Measurements from ENCODE around the gene KLF3.

Gene KLF3

GRCh38 chr4:38641811-38642210 is 22.2 kb upstream of the KLF3 start:
- no peaks in the 10 kb centered on the region for H3K9me3 ChIP-seq
- TF ChIP-seq, protein P1, sequence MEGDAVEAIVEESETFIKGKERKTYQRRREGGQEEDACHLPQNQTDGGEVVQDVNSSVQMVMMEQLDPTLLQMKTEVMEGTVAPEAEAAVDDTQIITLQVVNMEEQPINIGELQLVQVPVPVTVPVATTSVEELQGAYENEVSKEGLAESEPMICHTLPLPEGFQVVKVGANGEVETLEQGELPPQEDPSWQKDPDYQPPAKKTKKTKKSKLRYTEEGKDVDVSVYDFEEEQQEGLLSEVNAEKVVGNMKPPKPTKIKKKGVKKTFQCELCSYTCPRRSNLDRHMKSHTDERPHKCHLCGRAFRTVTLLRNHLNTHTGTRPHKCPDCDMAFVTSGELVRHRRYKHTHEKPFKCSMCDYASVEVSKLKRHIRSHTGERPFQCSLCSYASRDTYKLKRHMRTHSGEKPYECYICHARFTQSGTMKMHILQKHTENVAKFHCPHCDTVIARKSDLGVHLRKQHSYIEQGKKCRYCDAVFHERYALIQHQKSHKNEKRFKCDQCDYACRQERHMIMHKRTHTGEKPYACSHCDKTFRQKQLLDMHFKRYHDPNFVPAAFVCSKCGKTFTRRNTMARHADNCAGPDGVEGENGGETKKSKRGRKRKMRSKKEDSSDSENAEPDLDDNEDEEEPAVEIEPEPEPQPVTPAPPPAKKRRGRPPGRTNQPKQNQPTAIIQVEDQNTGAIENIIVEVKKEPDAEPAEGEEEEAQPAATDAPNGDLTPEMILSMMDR (IDR thresholded peaks at IDR 0.05), result no peak
- no peak overlapping the region for H3K27ac ChIP-seq
- intact Hi-C loops (cut with DNase I; ENCODE audit: low total_unique reads), result no loop called here
- no peaks in the 10 kb centered on the region for H3K27me3 ChIP-seq
- no peak overlapping the region for H3K4me3 ChIP-seq
- H3K4me1 ChIP-seq, result peaks cover 0 to 15% (median 0%) of the 10 kb centered on the region in 4 donors
- DNase-seq, result no peak
- no peaks in the 10 kb centered on the region for H3K36me3 ChIP-seq

DNA sequence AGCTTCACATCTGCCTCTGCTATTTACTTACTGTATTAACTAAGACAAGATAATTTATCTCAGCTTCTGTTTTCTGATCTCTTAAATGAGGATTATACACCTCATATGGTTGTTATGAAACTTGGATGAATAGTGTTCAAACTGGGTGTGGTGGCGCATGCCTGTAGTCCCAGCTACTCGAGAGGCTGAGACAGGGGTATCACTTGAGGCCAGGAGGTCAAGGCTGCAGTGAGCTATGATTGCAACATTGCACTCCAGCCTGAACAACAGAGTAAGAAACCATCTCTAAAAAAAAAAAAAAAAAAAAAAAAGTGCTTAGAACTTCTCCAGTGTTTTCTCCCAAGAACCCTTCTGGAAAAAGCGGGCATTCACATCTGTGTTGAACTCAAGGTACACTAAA is 19.8 kb upstream of the KLF3 start:
- no peak for DNase-seq
- no peaks in the 10 kb centered on the region for H3K9me3 ChIP-seq
- TF ChIP-seq, protein P1 (IDR thresholded peaks at IDR 0.05), result no peak
- H3K4me1 ChIP-seq, result no peaks in the 10 kb centered on the region
- H3K27ac ChIP-seq, result no peak overlapping the region
- no peaks in the 10 kb centered on the region for H3K36me3 ChIP-seq
- H3K27me3 ChIP-seq, result no peaks in the 10 kb centered on the region
- intact Hi-C loops (cut with DNase I; ENCODE audit: low total_unique reads), result no loop called here
- no peak overlapping the region for H3K4me3 ChIP-seq

DNA sequence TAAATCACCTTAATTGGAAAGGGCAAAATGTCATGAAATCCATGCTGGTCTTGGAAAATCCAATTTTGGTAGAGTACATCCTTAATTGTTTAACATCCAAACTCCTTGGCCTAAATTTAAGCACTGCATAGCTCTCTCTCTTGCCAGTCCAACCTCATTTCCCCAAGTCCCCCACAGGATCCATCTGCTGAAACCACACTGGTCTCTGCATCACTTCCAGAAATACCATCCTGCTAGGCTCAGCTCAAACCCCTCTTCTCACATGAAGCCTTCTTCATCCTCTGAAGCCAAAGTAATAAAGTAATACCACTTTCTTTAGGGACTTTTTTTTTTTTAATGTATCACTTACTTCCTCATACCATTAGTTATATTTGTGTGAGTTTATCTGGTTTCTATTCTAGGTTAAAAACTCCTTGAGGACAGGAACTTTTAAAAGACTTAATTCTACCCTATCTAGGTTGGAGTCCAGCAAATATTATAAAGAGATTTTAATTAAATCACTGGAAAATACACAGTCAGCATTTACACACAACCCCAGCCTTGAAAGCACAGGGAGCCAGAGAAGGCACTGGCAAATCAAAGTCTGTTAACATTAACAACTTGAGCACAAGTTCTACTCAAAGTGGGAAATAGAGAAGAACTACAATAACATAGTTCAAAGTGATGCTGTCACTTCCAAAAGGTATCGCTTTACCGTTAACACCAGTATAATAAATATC is 16.7 kb upstream of the KLF3 start:
- H3K36me3 ChIP-seq, result no peaks in the 10 kb centered on the region
- H3K9me3 ChIP-seq, result no peaks in the 10 kb centered on the region
- H3K27ac ChIP-seq, result no peak overlapping the region
- intact Hi-C loops (cut with DNase I; ENCODE audit: low total_unique reads), result no loop called here
- H3K27me3 ChIP-seq, result no peaks in the 10 kb centered on the region
- no peaks in the 10 kb centered on the region for H3K4me1 ChIP-seq
- TF ChIP-seq, protein P1 (IDR thresholded peaks at IDR 0.05), result no peak
- no peak for DNase-seq
- H3K4me3 ChIP-seq, result no peak overlapping the region

- Histone ChIP-seq H3K4me3 (no peak overlapping the region), H3K27me3 (no peaks in the 10 kb centered on the region), H3K27ac (no peak overlapping the region), H3K36me3 (no peaks in the 10 kb centered on the region), H3K4me1 (no peaks in the 10 kb centered on the region), H3K9me3 (no peaks in the 10 kb centered on the region)
- DNase-seq, result no peak
- TF ChIP-seq, protein P1 (IDR thresholded peaks at IDR 0.05), result no peak
- intact Hi-C loops (cut with DNase I; ENCODE audit: low total_unique reads), result no loop called here
These were observed 13.9 kb upstream of the KLF3 start for GRCh38 chr4:38650133-38650532.

- no peak overlapping the region for H3K4me3 ChIP-seq
- no peaks in the 10 kb centered on the region for H3K4me1 ChIP-seq
- H3K27me3 ChIP-seq, result no peaks in the 10 kb centered on the region
- TF ChIP-seq, protein P1 (IDR thresholded peaks at IDR 0.05), result no peak
- H3K9me3 ChIP-seq, result no peaks in the 10 kb centered on the region
- H3K27ac ChIP-seq, result no peak overlapping the region
- intact Hi-C loops (cut with DNase I; ENCODE audit: low total_unique reads), result no loop called here
- DNase-seq, result no peak
- no peaks in the 10 kb centered on the region for H3K36me3 ChIP-seq
These were observed 9.7 kb upstream of the KLF3 start for GRCh38 chr4:38654273-38654672.

GRCh38 chr4:38656111-38656510 is 7.9 kb upstream of the KLF3 start:
- TF ChIP-seq, protein P1 (IDR thresholded peaks at IDR 0.05), result no peak
- Histone ChIP-seq H3K4me3 (no peak overlapping the region), H3K27ac (no peak overlapping the region), H3K4me1 (no peaks in the 10 kb centered on the region), H3K36me3 (no peaks in the 10 kb centered on the region), H3K27me3 (no peaks in the 10 kb centered on the region), H3K9me3 (no peaks in the 10 kb centered on the region)
- no peak for DNase-seq
- intact Hi-C loops (cut with DNase I; ENCODE audit: low total_unique reads), result no loop called here
